GM23248 (cell line): Measurements from ENCODE around the gene MRPL18. TPM values are rescaled to one million over a fixed set of nuclear protein-coding genes. Genes with fewer than 3 reads are reported as not detected.

Experiments
- DNase-seq: peaks from one replicate; pipeline ENCODE4 v3.0.0-alpha.2; 2015
- H2AFZ ChIP-seq: fragments of 200-600 bp; sonication (generic); 2 replicates; pipeline ENCODE4 v1.6.1; 2016; ENCODE audit warnings: antibody characterized with exemption
- H3F3A ChIP-seq: fragments of 200-600 bp; sonication (generic); 2 replicates; pipeline ENCODE4 v1.6.1; 2016; ENCODE audit warnings: mild to moderate bottlenecking, antibody characterized with exemption, mixed run types; ENCODE audit not compliant: insufficient read depth
- H3K27ac ChIP-seq: fragments of 200-600 bp; sonication (generic); 2 replicates; pipeline ENCODE4 v1.5.1; 2016; ENCODE audit warnings: mild to moderate bottlenecking
- H3K27me3 ChIP-seq: fragments of 200-600 bp; sonication (generic); replicated peaks from 2 replicates; pipeline ENCODE4 v1.6.1; 2016; ENCODE audit warnings: mild to moderate bottlenecking; ENCODE audit not compliant: insufficient read depth
- H3K36me3 ChIP-seq: fragments of 200-600 bp; sonication (generic); 2 replicates; pipeline ENCODE4 v1.6.1; 2016; ENCODE audit warnings: low read depth, mild to moderate bottlenecking
- H3K4me1 ChIP-seq: fragments of 200-600 bp; sonication (generic); 2 replicates; pipeline ENCODE4 v1.6.1; 2016; ENCODE audit warnings: mild to moderate bottlenecking; ENCODE audit not compliant: insufficient read depth
- H3K4me2 ChIP-seq: fragments of 200-600 bp; sonication (generic); one replicate; pipeline ENCODE4 v1.6.1; 2016; ENCODE audit warnings: mild to moderate bottlenecking; ENCODE audit not compliant: unreplicated experiment
- H3K4me3 ChIP-seq: fragments of 200-600 bp; sonication (generic); 2 replicates; pipeline ENCODE4 v1.5.1; 2016; ENCODE audit warnings: mild to moderate bottlenecking
- H3K79me2 ChIP-seq: fragments of 200-600 bp; sonication (generic); 2 replicates; pipeline ENCODE4 v1.6.1; 2016; ENCODE audit warnings: mild to moderate bottlenecking; ENCODE audit not compliant: insufficient read depth
- H3K9ac ChIP-seq: fragments of 200-600 bp; sonication (generic); 2 replicates; pipeline ENCODE4 v1.6.1; 2016; ENCODE audit warnings: mild to moderate bottlenecking
- H3K9me2 ChIP-seq: fragments of 200-600 bp; sonication (generic); 2 replicates; pipeline ENCODE4 v1.6.1; 2016; ENCODE audit warnings: mixed run types, mild to moderate bottlenecking, moderate library complexity; ENCODE audit not compliant: insufficient read depth
- H3K9me3 ChIP-seq: fragments of 200-600 bp; sonication (generic); one replicate; pipeline ENCODE4 v1.6.1; 2017; ENCODE audit warnings: low read depth
- H4K20me1 ChIP-seq: fragments of 200-600 bp; sonication (generic); 2 replicates; pipeline ENCODE4 v1.6.0; 2016; ENCODE audit not compliant: insufficient read depth
- EZH2 ChIP-seq: fragments of 200-600 bp; sonication (generic); IDR thresholded peaks from 2 replicates; pipeline ENCODE4 v1.6.1; 2018; ENCODE audit warnings: antibody characterized with exemption, mild to moderate bottlenecking; ENCODE audit not compliant: insufficient read depth, poor library complexity, severe bottlenecking
- EZH2phosphoT487 ChIP-seq: fragments of 200-600 bp; sonication (generic); IDR thresholded peaks from 2 replicates; pipeline ENCODE4 v1.6.1; 2018; ENCODE audit warnings: antibody characterized with exemption, moderate library complexity, mild to moderate bottlenecking, low read depth; ENCODE audit not compliant: insufficient read depth
- WGBS, 2 experiments: methylation state at CpG; one replicate each; pipeline ENCODE4 v1.1.6; 2015 to 2017; ENCODE audit warnings: low lambda C conversion rate in 2 of 2, low coverage in 1 of 2; ENCODE audit errors: missing lambda C conversion rate in 2 of 2; 5-methylcytosine and 5-hydroxymethylcytosine counted together
- in situ Hi-C: fragments of 300-500 bp; cut with MboI; formaldehyde crosslinking; loops from 2 replicates; pipeline ENCODE4 v1.15.0; 2020
- polyA plus RNA-seq: library from polyadenylated mRNA; unstranded; fragments of >200 nt; fragmentation: Nextera tagmentation; extraction: Ambion mirVana; gene quantifications from 2 replicates; pipeline ENCODE4 v1.2.1, GENCODE V29; 2016
- total RNA-seq: library from RNA; depleted of rRNA; stranded (reverse); fragments of >200 nt; shearing (Covaris generic); gene quantifications from 2 replicates; pipeline ENCODE4 v1.2.3, GENCODE V29; 2014

MRPL18 gene
- total and polyA plus RNA-seq, 2 experiments from 2014 or later, result 91.3 to 110 TPM

- Histone ChIP-seq H3K9ac (no peak overlapping the region), H3K4me2 (no peak overlapping the region), H3K4me1 (no peaks in the 10 kb centered on the region), H3K36me3 (peaks cover 88% of the 10 kb centered on the region), H3K4me3 (no peak overlapping the region), H3F3A (peaks cover 45% of the 10 kb centered on the region), H3K9me3 (no peaks in the 10 kb centered on the region), H4K20me1 (no peaks in the 10 kb centered on the region), H3K9me2 (no peaks in the 10 kb centered on the region), H3K27ac (no peak overlapping the region), H3K27me3 (no peaks in the 10 kb centered on the region), H2AFZ (no peak overlapping the region), H3K79me2 (peaks cover 95% of the 10 kb centered on the region)
- DNase-seq, result no peak
- in situ Hi-C loops, result no loop called here
- no peak for TF ChIP-seq EZH2phosphoT487
- no peak for TF ChIP-seq EZH2
- WGBS, 2 experiments, result 61 to 64% methylated on average over 3 of the region's 3 CpGs
Observed at GRCh38 chr6:159751448-159751847, 38.8 kb upstream of the MRPL18 start.

DNA sequence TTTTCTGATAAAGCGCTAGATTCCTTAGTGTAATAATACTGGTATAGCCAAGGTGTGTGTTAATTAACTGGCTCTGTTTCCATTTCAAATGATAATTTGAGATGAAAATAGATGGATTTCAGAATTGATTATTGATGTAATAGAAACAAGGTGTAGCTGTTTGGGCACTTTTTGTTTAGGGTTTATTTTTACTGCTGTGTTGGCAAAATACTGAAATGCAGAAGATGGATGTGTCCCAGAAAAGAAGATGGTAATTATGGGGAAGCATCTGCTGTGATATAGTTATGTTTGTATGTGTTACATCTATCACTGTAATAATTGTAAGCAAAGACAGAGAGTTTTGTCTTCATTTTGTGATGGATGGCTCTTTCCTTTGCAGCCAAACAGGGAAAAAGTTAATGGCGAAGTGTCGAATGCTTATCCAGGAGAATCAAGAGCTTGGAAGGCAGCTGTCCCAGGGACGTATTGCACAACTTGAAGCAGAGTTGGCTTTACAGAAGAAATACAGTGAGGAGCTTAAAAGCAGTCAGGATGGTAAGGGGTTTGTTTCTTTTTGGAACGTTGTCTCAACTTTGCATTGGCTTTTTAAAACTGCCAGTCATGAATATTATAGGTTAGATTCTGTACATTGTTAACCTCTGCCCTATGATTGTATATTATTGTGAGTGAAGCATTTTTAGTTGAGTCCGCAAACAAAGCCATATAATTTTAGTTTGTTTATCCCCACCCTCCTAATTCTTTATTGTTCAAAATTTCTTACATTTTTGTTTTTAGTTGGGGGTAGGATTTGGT, 37.0 kb upstream of the MRPL18 start:
- Histone ChIP-seq H3K27ac (no peak overlapping the region), H3K36me3 (peaks cover 81% of the 10 kb centered on the region)
- WGBS, 2 experiments, result 69 to 70% methylated on average over 6 of the region's 6 CpGs

GRCh38 chr6:159754401-159754800, 35.9 kb upstream of the MRPL18 start:
- no peak for DNase-seq
- no peaks in the 10 kb centered on the region for H3K27me3 ChIP-seq
- H3K9me2 ChIP-seq, result no peaks in the 10 kb centered on the region
- no peak overlapping the region for H2AFZ ChIP-seq
- peaks cover 10% of the 10 kb centered on the region for H3K4me1 ChIP-seq
- H3K4me3 ChIP-seq, result no peak overlapping the region
- H3K79me2 ChIP-seq, result peaks cover 72% of the 10 kb centered on the region
- peaks cover 71% of the 10 kb centered on the region for H3K36me3 ChIP-seq
- no peak overlapping the region for H3K4me2 ChIP-seq
- H3F3A ChIP-seq, result peaks cover 64% of the 10 kb centered on the region
- no peaks in the 10 kb centered on the region for H4K20me1 ChIP-seq
- H3K27ac ChIP-seq, result no peak overlapping the region
- WGBS, 2 experiments, result 65 to 75% methylated on average over 2 of the region's 2 CpGs
- no peaks in the 10 kb centered on the region for H3K9me3 ChIP-seq
- TF ChIP-seq EZH2 (no peak), EZH2phosphoT487 (no peak)
- in situ Hi-C loops, result no loop called here
- no peak overlapping the region for H3K9ac ChIP-seq

More for the DNA sequence above, 37.0 kb upstream of the MRPL18 start:
- Histone ChIP-seq H3K4me3 (no peak overlapping the region), H3K79me2 (peaks cover 83% of the 10 kb centered on the region), H3K27me3 (no peaks in the 10 kb centered on the region), H3K9ac (no peak overlapping the region), H3K9me3 (no peaks in the 10 kb centered on the region), H3F3A (peaks cover 56% of the 10 kb centered on the region), H4K20me1 (no peaks in the 10 kb centered on the region), H2AFZ (no peak overlapping the region), H3K4me1 (peaks cover 3% of the 10 kb centered on the region), H3K4me2 (no peak overlapping the region), H3K9me2 (no peaks in the 10 kb centered on the region)
- in situ Hi-C loops, result no loop called here
- no peak for TF ChIP-seq EZH2
- no peak for TF ChIP-seq EZH2phosphoT487
- DNase-seq, result no peak

GRCh38 chr6:159754959-159755914, 35.0 kb upstream of the MRPL18 start:
- Histone ChIP-seq H3K4me1 (peaks cover 16% of the 10 kb centered on the region), H3K27me3 (no peaks in the 10 kb centered on the region), H4K20me1 (no peaks in the 10 kb centered on the region), H3K9me3 (no peaks in the 10 kb centered on the region), H3K4me3 (no peak overlapping the region), H3K36me3 (peaks cover 62% of the 10 kb centered on the region), H3K27ac (peak overlapping the region; percentile 7; the same call in 1 of the 2 replicates), H3K79me2 (peaks cover 63% of the 10 kb centered on the region), H2AFZ (no peak overlapping the region), H3K4me2 (no peak overlapping the region), H3K9ac (no peak overlapping the region), H3K9me2 (no peaks in the 10 kb centered on the region), H3F3A (peaks cover 72% of the 10 kb centered on the region)
- in situ Hi-C loops, result no loop called here
- DNase-seq, result peak; percentile 20
- TF ChIP-seq EZH2phosphoT487, result no peak
- 73 to 74% methylated on average over 15 of the region's 15 CpGs for WGBS, 2 experiments
